Activated T-helper 1 cell treated with Interleukin-2 at 50 U/mL for 16 hours (primary cell): ENCODE data around the gene ALK.

Experiments used
- DNase-seq: peaks from one replicate; pipeline ENCODE4 v3.0.0-alpha.2; 2020; ENCODE audit warnings: low read depth

The ALK gene

DNA sequence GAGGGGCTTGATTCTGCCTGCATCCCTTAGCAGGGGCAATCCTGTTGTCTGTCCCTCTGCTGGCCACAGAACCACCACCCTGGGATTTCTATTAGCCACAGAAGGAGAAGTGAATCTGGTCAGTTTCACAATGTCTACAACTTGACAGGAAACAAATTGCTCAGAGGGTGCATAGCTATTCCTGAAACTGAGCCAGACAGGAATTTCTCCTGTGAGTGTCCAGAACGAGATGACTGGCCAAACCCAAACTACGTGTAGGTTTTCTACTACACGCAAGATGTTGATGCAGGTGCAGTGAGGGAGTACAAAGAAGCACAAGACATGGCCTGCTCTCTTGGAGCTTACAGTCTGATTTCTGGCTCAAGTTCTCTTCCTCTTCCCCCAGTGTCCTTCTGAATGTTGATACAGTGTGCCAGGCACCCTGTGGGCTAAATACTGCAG lies 604.3 kb downstream of the ALK start:
- no peak for DNase-seq

DNA sequence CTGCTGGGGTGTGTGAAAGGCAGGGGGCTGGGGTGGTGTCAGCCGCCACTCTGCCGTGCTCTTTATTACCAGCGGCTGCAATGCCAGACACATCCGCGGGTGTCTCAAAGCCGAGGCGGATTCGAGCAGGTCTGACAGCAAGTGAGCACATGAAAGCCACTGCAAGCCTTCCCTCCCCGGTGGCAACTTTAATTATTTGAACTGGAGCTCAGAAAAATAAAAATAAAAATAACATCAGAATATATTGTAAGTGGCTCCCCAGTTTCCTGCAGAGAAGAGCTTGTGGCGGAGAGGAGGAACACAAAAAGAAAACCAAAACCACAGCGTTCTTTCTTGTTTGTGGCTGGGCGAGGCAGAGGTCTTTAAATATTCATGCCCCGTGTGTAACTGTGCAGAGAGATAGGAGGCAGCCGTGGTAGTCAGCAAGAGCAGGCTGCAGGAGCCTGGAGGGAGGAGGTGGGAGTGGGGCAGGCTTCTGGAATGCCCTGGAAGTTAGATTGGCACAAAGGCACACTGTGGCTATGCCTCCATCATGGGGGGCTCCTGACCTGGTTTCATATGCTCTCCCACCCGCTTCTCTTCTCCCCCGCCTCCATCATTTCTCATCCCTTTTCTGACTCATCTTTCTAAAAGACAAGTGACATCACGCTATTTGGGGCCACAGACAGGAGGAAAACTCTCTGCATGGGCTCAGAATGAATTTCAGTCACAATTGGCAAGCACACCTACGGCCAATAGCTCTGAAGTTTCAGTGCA lies 606.4 kb downstream of the ALK start:
- DNase-seq, result peak; percentile 17

DNA sequence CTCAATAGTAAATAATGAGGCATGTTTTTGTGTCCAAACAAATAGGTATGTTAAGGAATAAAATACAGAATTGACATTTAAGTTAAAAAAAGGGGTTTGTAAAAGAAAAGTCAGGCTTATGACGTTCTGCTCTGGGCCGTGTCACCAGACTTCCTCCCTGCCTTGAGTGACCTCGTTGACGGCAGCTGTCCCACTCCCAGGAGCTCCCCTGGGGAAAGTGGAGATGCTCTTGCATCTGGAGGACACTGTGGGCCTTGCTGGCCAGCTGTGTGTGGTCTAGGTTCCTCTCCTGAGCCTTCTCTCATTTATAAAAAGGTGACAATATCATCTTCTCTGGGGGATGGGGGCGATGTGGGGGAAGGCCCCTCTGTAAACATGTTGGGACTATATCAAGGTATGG lies 609.9 kb downstream of the ALK start:
- DNase-seq, result no peak

DNA sequence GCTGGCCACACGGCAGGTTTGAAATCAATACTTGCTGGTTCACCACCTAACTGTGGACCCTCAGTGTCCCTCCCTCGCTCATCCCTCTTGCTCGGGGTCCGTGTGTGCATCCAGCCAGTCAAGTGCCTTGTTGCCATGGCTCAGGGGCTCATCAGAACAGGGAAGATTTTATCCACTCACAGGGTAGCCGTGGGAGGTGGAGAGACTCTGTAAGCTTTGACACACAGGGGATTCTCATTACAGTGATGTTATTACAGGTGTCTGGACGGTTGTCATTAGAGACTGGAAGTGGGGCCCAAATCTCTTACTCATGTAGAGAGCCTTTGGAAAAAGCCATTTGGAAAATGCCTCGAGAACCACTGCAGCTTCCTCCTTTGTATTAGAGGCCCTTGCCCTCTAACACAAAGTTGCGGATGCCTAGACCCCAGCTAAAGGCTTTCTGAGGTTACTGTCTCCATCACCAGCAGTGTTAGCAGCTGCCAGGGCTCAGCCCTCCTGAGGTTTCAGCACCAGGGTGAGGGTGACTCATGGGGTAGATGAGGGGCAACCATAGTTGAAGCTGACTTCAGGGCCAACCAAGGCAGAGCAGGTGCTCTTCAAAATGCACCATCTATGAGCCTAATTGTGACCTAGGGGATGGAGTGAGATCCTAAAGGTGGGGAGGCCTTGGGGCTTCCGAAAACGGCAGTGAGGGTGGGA lies 610.6 kb downstream of the ALK start:
- no peak for DNase-seq

DNA sequence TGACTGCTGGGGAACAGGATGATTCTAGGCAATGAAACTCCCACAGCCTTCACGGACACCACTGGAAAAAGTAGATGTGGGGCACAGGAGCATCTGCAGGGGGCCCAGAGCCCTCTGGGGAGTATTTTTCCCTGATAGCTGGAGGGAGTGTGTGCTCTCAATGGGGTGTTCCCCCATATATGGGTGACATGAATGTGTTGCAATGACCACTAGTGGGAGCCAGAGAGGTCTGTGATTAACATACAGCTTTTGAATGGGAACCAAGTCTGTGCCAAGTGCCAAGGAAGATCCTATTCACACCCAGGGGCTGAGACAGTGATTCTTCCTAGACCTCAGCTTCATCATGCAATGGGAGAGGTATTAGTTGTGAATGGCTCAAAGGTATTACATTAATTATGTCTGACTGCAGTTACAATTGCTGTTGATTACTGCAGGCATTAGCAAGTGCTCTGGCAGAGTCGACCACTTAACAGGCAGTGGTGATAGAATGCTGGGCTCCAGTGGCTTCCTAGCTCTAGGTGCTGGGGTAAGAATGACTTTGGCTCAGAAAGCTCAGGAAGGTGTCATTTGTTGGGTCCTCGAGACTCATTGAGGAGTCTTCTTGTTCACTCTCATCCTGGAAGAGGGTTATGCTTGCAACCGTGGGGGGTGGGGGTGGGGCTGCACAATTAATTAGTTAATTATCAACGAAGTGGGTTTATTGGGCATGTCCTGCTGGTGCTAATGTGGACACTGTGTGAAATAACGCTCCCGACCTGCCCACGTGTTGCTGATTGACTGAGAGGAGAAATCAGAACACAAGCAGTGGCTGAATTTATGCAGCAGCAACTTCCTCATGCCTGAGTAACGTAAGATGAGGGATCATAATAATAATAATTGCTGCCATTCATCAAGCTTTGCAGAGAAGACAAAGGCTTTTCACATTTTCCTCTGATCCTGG lies 612.0 kb downstream of the ALK start:
- no peak for DNase-seq

DNA sequence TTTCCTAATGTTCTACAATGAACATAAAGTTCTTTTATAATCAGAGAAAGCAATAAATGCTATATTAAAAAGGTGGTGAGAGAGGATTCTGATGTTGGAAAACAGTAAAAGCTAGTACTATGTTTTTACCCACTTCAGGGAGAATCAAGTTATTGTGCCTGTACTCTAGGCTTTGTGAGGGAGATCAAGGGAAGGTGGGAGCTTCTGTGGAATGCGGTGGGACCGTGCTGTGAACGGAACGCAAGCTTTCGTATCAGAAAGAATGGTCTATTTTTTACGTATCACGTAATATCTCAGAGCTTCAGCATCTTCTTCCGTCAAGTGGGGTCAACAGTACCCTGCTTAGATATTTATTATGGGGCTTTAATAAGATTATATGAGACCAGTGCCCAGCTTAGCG lies 613.0 kb downstream of the ALK start:
- DNase-seq, result no peak

DNA sequence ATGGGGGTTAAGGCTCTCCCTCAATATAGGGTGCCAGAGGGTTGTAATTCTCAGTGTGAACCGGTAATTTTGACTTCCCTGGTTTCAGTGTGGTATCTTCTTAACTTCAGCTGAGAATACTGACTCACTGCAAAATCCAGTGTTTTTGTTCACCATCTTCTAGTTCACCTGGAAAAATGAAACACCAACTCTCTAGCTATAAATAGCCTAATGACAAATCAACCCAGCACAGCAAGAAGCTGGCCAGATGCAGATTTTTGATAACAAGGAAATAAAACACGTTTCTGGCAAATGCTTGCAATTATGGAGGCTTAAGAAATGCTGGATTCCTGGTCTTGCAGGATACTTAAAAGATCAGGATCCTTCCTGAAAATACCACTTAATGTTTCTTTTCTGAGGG lies 613.9 kb downstream of the ALK start:
- no peak for DNase-seq

DNA sequence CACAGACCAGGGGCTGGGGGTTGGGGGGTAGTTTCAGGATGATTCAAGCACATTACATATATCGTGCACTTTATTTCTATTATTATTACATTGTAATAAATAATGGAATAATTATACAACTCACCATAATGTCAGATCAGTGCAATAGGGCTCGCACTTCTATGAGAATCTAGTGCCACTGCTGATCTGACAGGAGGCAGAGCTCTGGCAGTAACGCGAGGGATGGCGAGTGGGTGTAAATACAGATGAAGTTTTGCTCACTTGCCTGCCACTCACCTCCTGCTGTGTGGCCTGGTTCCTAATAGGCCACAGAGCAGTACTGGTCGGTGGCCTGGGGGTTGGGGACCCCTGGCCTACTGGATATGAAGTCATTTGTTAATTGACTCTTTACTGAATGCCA lies 615.6 kb downstream of the ALK start:
- DNase-seq, result no peak

DNA sequence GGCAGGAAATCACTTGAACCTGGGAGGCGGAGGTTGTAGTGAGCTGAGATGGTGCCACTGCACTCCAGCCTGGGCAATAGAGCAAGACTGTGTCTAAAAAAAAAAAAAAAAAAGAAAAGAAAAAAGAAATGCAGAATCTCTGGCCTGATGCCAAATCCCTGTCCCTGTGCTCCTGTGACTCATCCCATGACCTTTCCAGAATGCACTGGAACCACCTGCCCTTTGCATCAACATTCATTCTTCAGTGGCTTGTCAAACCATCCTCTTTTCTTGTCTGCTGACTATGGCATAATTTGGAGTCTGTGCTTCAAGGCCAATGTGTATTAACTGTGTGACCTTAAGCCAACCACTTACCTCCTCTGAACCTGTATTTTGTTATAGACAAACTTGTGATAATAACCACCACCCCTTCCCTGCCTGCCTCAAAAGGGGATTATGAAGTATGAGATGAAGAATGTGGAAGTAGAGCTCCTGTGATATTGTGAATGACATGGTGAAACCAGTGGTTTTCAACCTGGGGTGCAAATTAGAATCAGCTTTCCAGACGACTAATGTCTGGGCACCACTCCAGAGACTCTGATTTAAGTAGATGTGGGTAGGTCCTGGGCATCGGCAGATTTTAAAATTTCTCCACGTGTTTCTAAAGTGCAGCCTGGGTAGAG lies 616.9 kb downstream of the ALK start:
- no peak for DNase-seq

DNA sequence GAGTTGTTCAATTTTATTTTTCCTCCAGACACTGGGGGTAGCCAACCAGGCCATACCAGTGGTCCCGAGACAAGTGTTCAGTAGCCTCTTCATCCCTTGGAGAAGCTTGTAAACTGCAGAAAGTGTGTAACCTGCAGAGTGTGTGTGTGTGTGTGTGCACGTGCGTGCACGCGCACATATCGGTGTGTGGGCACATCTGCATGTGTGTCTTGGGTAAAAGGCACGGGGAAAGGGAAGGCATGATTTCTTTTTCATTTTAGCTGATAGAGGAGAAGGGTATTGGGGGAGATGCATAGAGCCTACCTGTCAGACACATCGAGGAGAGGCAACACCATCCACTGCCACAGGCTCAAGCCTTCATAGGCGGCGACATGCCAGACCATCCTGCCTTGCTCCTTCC lies 624.8 kb downstream of the ALK start:
- no peak for DNase-seq

DNA sequence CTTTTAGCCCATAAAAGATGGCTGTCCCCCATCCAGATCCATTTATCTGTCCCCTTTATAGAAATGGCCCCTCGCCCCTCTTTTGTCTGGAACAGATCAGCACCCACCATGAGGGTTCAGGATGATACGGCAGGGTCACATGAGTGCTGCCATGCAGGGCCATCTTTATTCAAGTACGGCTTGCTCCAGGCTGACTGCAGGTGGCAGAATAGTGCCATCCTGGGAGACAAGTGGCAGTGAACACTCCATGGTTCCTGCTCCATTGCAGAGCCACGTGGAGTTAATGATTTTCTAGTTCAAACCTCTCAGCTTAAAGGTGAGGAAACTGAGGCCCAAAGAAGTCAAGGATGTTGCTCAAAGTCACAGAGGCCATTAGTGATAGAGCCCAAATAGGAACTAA lies 625.5 kb downstream of the ALK start:
- no peak for DNase-seq

DNA sequence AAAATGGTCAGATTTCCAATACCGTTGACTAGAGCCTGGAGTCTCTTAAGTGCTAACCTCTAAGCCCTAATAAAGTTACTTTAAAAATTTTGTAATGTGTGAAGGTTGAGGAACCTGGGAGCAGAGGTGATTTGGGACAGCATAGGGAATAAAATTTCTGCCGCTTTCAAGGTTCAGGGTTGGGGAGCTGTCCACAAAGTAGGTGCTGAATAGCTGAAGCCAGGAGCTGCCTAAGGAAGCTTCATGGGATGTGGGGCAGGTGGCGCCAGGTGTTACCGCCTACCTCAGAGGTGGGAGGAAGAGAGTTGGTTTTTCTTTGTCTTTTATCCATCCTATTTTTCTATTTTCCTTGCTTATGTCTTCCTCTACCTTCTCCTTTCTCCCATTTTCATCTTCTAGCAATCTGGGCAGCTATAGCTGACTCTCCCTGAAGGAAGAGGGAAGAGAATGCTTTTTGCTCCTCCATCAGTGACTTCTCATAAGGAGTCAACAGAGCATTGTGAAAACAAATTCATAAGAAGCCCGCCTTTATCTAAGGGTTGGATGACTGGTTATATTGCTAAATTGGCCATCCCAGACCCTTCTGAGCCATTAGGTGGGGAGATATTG lies 627.5 kb downstream of the ALK start:
- DNase-seq, result no peak

DNA sequence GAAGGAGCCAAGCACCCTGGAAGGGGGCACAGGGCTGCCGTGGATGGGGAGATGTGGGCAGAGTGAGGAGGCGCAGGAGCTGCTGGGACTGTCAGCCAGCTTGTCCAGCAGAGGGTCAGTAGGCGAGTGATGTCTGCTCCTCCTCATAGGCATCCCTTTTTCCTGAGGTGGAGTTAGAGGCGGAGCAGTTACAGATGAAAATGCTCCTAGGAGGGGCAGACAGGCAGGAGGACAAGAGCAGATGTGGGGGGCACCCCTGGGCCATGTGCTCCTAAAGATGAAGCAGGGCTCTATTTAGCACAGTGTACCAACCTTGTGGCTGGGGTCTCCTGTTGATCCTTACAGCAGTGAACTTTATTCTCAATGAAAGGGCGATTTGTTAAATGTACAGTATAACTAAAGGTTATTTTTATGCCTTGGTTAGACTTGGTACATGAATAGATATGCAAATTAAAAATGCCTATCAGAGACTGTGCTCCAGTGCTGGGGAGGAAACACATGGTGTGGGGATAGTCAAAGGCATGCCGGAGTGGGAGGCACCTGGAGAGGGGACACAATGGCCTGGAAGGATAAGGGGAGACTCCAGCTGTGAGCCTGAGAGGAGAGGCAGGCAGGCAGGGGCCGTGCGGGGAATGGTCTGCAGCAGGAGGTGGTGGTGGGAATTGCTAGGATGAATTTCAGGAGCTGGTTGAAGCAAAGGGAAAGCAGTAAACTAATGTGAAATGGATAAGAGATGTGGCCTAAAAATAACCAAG lies 630.9 kb downstream of the ALK start:
- DNase-seq, result no peak

DNA sequence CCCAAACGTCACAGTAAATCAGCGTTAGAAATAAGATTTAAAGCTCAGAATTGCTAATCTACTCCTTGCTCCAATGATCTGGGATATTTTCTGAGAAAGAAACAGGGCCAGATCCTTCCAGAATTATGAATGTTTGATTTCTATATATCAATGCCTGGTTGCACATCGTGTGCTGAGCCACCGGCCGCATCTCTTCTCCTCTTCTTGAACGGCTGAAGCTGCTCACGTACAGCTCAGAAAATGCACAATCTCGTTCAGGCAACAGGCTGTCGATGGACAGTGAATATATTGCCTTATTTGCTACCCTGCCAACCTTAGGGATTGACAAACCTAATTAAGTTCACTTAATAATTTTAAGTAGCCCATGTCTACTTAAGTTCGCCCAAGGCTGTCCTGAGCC lies 636.7 kb downstream of the ALK start:
- DNase-seq, result no peak

DNA sequence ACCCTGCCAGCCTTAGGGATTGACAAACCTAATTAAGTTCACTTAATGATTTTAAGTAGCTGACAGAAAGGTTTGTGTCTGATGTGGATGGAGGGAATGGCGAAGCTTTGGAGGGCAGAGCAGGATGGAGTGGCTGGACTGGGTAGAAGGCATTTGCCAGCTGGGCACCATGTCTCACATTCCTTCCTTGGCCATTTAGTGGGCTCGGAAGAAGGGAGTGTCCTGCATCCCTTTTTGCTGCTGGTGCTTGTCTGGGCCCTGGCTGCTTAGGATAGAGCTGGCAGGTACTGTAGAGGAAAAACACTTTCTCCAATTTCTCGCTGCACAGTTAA lies 639.5 kb downstream of the ALK start:
- DNase-seq, result no peak

DNA sequence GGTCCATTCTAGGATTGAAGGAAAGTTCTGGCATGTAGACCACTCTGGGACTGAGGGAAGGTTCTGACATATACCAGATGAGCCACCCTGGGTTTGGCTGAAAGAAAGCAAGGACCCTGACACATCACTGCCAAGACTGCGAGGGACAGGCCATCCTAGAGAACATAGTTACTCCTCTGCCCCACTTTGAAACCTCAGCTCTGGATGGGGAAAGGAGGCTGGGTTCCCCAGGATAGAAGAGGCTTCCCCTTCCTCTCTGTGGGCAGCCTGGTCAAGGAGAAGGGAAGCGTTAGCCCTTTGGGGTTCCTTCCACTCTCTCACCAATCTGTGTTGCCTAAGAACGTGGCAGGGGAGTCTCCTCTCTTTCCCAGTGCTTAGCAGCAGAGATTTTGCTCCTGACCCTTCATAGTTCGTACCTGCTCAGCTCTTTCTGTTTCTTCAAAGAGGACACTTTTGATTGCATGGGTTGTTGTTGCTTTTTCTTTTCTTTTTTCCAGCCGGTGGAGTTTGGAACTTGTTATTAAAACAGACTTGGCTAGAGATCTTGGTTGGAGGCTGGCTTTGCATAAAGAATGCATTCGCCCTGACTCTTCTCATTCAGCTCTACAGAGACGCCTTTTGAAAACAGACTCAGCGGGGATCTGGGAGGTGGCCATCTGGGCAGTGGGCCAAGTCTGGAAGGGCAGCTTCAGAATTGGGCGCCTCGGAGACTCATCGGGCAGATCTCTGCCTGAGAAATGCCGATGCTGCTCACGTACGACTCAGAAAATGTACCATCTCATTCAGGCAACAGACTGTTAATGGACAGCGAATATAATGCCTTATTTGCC lies 640.1 kb downstream of the ALK start:
- DNase-seq, result no peak

DNA sequence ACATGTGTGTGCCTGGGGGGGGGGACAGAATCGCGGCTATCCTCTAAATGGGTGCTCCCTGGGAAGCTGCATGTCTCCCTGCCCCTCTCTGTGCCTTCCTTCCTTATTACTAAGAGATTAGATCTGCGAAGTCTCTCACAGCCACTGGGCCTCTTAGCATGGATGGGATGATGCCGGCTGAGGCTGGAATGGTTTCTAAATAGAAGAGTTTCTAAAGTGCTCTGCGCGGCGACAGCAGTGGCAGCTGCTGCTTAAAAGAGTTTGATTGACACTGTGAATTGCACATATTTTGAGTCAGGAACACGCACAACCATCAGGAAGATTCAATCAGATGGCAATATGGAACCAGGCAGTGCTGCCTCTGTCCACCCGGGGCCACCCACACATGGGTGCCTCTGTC lies 642.4 kb downstream of the ALK start:
- no peak for DNase-seq

DNA sequence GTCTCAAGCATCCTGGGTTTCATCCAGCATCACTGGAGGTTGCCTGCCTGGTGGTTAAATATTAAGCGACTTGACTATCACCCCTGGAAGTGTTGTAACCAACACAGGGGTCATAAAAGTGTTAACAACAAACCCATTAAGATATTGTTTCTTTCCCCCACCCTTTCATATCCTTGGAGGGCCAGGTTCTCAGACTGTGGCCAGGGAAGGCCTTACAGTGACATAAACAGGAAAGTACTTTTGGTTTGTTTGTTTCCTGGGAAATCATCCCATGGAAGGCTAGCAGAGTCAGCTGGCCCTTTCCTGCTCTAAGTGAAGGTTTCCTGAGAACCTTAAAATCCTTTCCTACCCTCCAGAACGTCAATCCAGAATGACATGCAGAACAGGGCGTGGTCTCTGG lies 645.2 kb downstream of the ALK start:
- no peak for DNase-seq

DNA sequence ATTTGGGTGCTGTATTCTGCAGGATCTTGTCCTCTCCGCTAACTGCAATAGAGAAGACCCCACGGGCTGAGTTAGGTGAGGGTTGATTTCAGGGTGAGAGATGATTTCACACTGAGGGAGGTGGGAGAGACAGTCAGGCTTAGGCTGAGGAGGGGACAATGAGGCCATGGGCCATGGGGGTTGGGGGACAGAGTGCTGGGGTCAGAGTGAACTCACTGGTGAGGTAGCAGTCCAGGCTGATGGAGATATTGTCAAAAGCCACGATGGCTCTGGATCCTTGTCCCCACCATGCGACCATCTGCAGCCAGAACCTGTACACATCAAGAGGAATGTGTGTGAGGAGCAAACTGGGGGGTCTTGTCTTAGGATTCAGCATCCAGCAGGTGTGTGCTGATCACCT lies 646.2 kb downstream of the ALK start:
- no peak for DNase-seq
